Endodermal cell (in vitro differentiated cells): ENCODE measurements around the gene DENND1A. TPM values are rescaled to one million over a fixed set of nuclear protein-coding genes. Genes with fewer than 3 reads are reported as not detected.

Source experiments
- DNase-seq: peaks from one replicate; pipeline ENCODE4 v3.0.0-alpha.2; 2017
- H3K27ac ChIP-seq: 2 replicates; pipeline ENCODE4 v1.5.1; 2013; ENCODE audit warnings: mild to moderate bottlenecking, low read depth, low read length, moderate library complexity
- H3K27me3 ChIP-seq: 2 replicates; pipeline ENCODE4 v1.6.1; 2013; ENCODE audit warnings: mild to moderate bottlenecking, low read length, moderate library complexity; ENCODE audit not compliant: insufficient read depth, control insufficient read depth, poor library complexity, severe bottlenecking
- H3K36me3 ChIP-seq: 2 replicates; pipeline ENCODE4 v1.7.0; 2013; ENCODE audit warnings: mild to moderate bottlenecking, low read length, moderate library complexity; ENCODE audit not compliant: control insufficient read depth, insufficient read depth
- H3K4me1 ChIP-seq: one replicate; pipeline ENCODE4 v1.7.0; 2013; ENCODE audit warnings: low read length; ENCODE audit not compliant: control insufficient read depth, insufficient read depth
- H3K4me3 ChIP-seq: 2 replicates; pipeline ENCODE4 v1.5.1; 2013; ENCODE audit warnings: mild to moderate bottlenecking, low read length, moderate library complexity
- H3K9ac ChIP-seq: 2 replicates; pipeline ENCODE4 v1.6.1; 2013; ENCODE audit warnings: mild to moderate bottlenecking, low read length, moderate library complexity; ENCODE audit not compliant: poor library complexity, severe bottlenecking; ENCODE audit errors: extremely low read depth
- H3K9me3 ChIP-seq: 2 replicates; pipeline ENCODE4 v1.6.1; 2013; ENCODE audit warnings: mild to moderate bottlenecking, low read length, moderate library complexity; ENCODE audit not compliant: control insufficient read depth
- H3K27ac Mint-ChIP-seq: 2 replicates; pipeline ENCODE4 v1.8.0; 2020; ENCODE audit warnings: mixed read lengths
- H3K27me3 Mint-ChIP-seq: 2 replicates; pipeline ENCODE4 v1.8.0; 2021; ENCODE audit warnings: mild to moderate bottlenecking, mixed read lengths; ENCODE audit not compliant: insufficient read depth
- H3K36me3 Mint-ChIP-seq: 2 replicates; pipeline ENCODE4 v1.8.0; 2020; ENCODE audit warnings: low read depth, mixed read lengths
- H3K4me1 Mint-ChIP-seq: 2 replicates; pipeline ENCODE4 v1.8.0; 2020; ENCODE audit warnings: mixed read lengths
- H3K4me3 Mint-ChIP-seq: 2 replicates; pipeline ENCODE4 v1.8.0; 2020; ENCODE audit warnings: mild to moderate bottlenecking, moderate library complexity, mixed read lengths
- H3K9me3 Mint-ChIP-seq: 2 replicates; pipeline ENCODE4 v1.8.0; 2020; ENCODE audit warnings: mild to moderate bottlenecking, mixed read lengths
- WGBS, 2 experiments: methylation state at CpG; one replicate each; pipeline versions ENCODE4 v1.1.5 to v1.1.7; 2013; ENCODE audit warnings: missing lambda C conversion rate in 2 of 2, mixed read lengths in 1 of 2; ENCODE audit not compliant: insufficient coverage in 1 of 2, insufficient read length in 1 of 2; 5-methylcytosine and 5-hydroxymethylcytosine counted together
- total RNA-seq, 2 donors: library from RNA; stranded (reverse); fragmentation: NEBNext Ultra II Directional in 1 of 2; extraction: Animal tissue kit (Norgen Biotek cat#: 25700) in 1 of 2; gene quantifications; 2 replicates in 1 of 2; 3 replicates in 1 of 2; pipeline ENCODE4 v1.2.1, GENCODE V29; 2021
- TF ChIP-seq, protein P1 (sequence below): fragments of 200-600 bp; sonication (generic); conservative IDR thresholded peaks from 2 replicates; pipeline ENCODE4 v1.5.0; 2021; ENCODE audit warnings: antibody characterized with exemption, mild to moderate bottlenecking

Gene DENND1A
- total RNA-seq, 2 donors from 2014 or later: 29.5 to 38.4 TPM

GRCh38 chr9:123395689-123396511, 534.0 kb downstream of the DENND1A start:
- H3K27ac Mint-ChIP-seq: no peak overlapping the region
- Histone ChIP-seq H3K27ac (no peak overlapping the region), H3K9ac (no peak overlapping the region), H3K9me3 (peaks cover 7% of the 10 kb centered on the region), H3K36me3 (no peaks in the 10 kb centered on the region), H3K4me3 (no peak overlapping the region), H3K27me3 (no peaks in the 10 kb centered on the region), H3K4me1 (no peaks in the 10 kb centered on the region)
- 94 to 96% methylated on average over 18 to 24 of the region's 24 CpGs for WGBS, 2 experiments
- H3K27me3 Mint-ChIP-seq: no peaks in the 10 kb centered on the region
- H3K9me3 Mint-ChIP-seq: peaks cover 4% of the 10 kb centered on the region
- no peaks in the 10 kb centered on the region for H3K4me1 Mint-ChIP-seq
- no peak overlapping the region for H3K4me3 Mint-ChIP-seq
- peaks cover 8% of the 10 kb centered on the region for H3K36me3 Mint-ChIP-seq
- TF ChIP-seq, protein P1, sequence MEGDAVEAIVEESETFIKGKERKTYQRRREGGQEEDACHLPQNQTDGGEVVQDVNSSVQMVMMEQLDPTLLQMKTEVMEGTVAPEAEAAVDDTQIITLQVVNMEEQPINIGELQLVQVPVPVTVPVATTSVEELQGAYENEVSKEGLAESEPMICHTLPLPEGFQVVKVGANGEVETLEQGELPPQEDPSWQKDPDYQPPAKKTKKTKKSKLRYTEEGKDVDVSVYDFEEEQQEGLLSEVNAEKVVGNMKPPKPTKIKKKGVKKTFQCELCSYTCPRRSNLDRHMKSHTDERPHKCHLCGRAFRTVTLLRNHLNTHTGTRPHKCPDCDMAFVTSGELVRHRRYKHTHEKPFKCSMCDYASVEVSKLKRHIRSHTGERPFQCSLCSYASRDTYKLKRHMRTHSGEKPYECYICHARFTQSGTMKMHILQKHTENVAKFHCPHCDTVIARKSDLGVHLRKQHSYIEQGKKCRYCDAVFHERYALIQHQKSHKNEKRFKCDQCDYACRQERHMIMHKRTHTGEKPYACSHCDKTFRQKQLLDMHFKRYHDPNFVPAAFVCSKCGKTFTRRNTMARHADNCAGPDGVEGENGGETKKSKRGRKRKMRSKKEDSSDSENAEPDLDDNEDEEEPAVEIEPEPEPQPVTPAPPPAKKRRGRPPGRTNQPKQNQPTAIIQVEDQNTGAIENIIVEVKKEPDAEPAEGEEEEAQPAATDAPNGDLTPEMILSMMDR: no peak
- no peak for DNase-seq

GRCh38 chr9:123395276-123395688, 534.6 kb downstream of the DENND1A start:
- H3K9ac ChIP-seq: no peak overlapping the region
- Mint-ChIP-seq H3K4me1 (peaks cover 3% of the 10 kb centered on the region), H3K4me3 (no peak overlapping the region), H3K36me3 (peaks cover 8% of the 10 kb centered on the region), H3K27me3 (no peaks in the 10 kb centered on the region), H3K27ac (no peak overlapping the region), H3K9me3 (peaks cover 4% of the 10 kb centered on the region)
- H3K4me1 ChIP-seq: no peaks in the 10 kb centered on the region
- H3K4me3 ChIP-seq: no peak overlapping the region
- 88 to 92% methylated on average over 4 to 5 of the region's 5 CpGs for WGBS, 2 experiments
- peak; percentile 71 for DNase-seq
- no peaks in the 10 kb centered on the region for H3K36me3 ChIP-seq
- no peak overlapping the region for H3K27ac ChIP-seq
- H3K9me3 ChIP-seq: peaks cover 7% of the 10 kb centered on the region
- TF ChIP-seq, protein P1: no peak
- H3K27me3 ChIP-seq: no peaks in the 10 kb centered on the region

GRCh38 chr9:123394291-123395235, 535.4 kb downstream of the DENND1A start:
- 86 to 92% methylated on average over 11 to 16 of the region's 16 CpGs for WGBS, 2 experiments
- Mint-ChIP-seq H3K36me3 (peaks cover 4% of the 10 kb centered on the region), H3K27me3 (no peaks in the 10 kb centered on the region), H3K4me3 (no peak overlapping the region), H3K4me1 (peaks cover 10% of the 10 kb centered on the region), H3K27ac (no peak overlapping the region), H3K9me3 (peaks cover 4% of the 10 kb centered on the region)
- no peaks in the 10 kb centered on the region for H3K36me3 ChIP-seq
- peaks cover 7% of the 10 kb centered on the region for H3K9me3 ChIP-seq
- H3K4me3 ChIP-seq: no peak overlapping the region
- TF ChIP-seq, protein P1: no peak
- no peak overlapping the region for H3K9ac ChIP-seq
- H3K27ac ChIP-seq: no peak overlapping the region
- no peaks in the 10 kb centered on the region for H3K4me1 ChIP-seq
- DNase-seq: peak; percentile 40
- H3K27me3 ChIP-seq: no peaks in the 10 kb centered on the region
